ENCODE measurements around the gene PTTG1. TPM values are rescaled to one million over a fixed set of nuclear protein-coding genes. Genes with fewer than 3 reads are reported as not detected.

The PTTG1 gene
- total RNA-seq, 1 experiment from 2014 or later = 382 TPM

GRCh38 chr5:160453751-160454150, 32.1 kb downstream of the PTTG1 start:
- DNase-seq (ENCODE audit: low spot score) = no peak

GRCh38 chr5:160455600-160455999, 33.9 kb downstream of the PTTG1 start:
- DNase-seq (ENCODE audit: low spot score) = no peak

DNA sequence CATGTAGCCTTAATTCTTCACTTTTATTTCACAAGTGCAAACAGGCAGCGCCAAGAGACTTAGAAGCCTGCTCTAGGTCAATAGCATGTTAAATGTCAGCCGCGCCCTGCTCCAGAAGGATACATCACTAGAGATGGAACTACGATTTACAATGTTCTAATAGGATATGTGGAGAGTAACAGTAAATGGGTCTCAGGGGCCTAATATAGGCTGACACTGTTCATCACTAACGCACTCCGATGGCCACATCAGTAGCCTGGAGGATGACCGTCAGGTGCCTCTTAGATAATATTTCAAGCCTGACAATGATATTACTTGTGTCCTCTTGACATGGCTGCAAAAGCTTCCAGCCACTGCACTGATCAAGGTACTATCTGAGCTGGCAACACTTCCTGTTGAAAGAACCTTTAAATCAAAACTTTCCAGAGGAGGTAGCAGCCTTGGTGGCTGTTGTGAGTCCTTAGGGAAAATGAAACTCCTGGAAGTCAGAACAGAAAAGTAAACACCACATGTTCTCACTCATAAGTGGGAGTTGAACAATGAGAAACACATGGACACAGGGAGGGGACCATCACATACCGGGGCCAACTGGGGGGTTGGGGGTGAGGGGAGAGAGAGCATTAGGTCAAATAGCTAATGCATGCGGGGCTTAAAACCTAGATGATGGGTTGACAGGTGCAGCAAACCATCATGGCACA, 35.0 kb downstream of the PTTG1 start:
- no peak for DNase-seq (ENCODE audit: low spot score)

- DNase-seq (ENCODE audit: low spot score) = no peak
Measured at GRCh38 chr5:160457252-160457651, 35.6 kb downstream of the PTTG1 start.

DNA sequence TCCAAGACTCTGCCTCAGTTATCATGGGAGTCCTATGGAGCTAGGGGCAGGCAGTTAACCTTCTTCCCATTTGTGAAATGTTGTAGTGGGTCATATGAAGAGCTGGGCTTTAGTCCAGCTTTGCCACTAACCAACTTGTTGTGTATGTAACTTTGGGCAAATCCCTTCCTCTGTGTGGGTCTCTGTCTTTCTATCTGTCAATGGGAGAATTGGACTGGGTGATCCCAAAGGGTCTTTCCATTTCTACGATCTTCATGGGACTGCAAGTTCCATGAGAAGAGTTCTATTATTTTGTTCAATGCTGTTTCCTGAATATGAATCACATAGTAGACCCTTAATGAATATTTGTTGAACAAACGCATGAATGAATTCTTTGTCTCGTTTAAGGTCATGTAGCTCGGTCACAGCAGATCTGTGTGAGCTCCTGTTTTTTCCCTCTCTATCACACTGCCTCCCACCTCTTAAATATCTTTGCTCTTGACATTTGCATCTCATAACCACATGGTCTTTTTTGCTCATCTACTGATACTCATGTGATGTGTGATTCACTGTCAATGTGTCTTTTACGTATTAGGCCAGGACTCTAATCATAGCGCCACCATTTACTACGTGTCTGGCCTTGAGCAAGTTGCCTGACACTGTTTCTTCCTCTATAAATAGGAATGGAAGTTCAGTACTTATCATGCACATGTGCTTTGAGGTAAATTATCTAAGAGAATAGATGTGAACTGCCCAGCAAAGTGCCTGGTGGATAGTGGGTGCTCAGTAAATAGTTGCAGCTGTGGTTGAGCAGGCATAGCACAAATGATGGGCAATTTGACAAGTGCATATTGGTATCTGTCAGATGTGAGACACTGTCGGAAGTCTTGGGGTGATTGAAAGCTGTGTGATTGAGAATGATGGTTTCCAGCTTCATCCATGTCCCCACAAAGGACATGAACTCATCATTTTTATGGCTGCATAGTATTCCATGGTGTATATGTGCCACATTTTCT, 37.4 kb downstream of the PTTG1 start:
- no peak for DNase-seq (ENCODE audit: low spot score)

- DNase-seq (ENCODE audit: low spot score) = no peak
Measured at GRCh38 chr5:160460377-160461049, 38.9 kb downstream of the PTTG1 start.

GRCh38 chr5:160461378-160461777, 39.7 kb downstream of the PTTG1 start:
- no peak for DNase-seq (ENCODE audit: low spot score)

DNA sequence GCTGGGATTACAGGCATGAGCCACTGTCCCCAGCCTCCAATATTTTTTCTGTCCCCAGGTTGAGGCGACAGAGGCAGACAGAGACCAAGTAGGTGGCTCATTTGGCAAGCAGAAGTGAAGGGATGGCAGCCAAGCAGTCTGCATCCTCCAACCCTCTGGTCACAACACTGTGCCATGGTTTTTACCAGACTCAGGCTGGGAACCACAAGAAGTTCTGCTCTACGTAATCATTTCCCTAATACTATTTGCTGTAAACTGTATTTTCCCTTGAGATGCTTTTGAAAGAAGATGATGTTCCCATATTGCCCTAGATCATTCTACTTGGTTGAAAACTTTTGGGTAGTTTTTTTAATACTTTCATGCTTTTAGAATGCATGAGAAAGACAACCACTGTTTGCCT, 40.5 kb downstream of the PTTG1 start:
- no peak for DNase-seq (ENCODE audit: low spot score)

DNA sequence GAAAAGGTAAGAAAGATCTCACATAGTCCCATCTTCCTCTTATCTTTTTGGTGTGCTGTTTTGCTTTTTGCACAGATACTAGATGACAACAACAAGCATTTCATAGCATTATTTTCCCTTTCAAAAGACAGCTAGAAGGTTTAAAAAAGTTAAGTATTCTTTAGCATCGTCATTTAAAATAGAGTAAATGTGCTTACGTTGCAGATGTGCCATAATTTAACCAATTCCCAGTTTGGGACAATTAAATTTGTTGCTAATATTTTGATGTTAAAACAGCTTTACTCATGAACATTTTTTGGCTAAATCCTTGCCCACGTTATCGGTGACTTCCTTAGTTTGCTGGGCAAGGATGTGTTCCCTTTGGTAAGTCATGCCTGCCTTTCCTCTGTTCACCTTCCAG, 41.6 kb downstream of the PTTG1 start:
- DNase-seq (ENCODE audit: low spot score) = no peak

DNA sequence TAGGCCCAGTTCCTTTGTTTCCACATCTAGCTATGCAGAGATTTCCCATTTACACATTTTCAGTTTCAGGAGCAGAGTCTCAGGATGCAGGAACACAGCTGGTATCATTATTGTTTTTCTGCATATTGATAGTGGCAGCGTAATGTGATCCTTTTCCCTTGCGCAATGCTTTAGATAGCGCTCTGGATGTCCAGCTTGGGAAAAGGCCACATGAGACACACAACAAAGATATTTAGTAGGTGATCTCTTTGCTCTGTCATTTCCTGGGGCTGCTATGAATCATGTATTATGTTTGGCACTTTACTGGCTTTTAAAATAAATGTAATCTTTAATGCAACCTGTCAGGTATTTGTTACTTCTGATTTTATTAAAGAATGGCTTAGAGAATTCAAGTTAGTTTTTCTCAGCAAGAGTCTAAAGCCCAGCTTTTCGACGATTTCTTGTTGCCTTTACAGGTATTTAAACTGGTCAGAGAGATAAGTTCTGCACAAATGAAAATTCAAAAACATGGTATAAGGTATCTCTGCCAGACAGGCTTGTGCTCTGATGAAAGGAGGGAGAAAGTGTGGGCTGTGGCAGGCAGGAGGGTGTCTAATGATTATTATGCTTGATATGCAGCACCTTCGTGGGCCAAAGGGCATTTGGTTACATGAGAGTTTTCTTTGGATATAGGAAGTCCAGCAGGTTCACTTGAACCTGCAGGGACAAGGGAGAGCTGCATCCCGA, 42.2 kb downstream of the PTTG1 start:
- peak; percentile 73 for DNase-seq (ENCODE audit: low spot score)

- no peak for DNase-seq (ENCODE audit: low spot score)
Measured at GRCh38 chr5:160464466-160464797, 42.8 kb downstream of the PTTG1 start.

DNA sequence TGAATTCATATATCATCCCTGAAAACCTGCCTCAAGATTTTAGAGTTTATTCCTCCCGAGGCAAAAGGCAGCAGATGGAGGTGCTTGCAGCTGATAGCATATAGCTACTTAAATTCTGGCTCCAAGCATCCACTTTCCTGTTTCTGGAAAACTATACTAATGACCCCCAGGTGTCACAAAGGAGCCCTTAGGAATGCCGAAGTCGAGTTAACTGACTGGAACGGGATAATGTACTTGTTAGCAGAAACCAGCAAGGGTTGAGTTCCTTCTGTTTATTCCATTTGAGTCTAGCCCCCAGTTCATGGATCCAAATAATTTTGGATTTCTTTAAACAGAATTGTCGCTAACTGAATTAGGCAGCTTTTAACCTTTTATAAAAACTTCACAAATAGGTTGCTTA, 44.5 kb downstream of the PTTG1 start:
- no peak for DNase-seq (ENCODE audit: low spot score)

DNA sequence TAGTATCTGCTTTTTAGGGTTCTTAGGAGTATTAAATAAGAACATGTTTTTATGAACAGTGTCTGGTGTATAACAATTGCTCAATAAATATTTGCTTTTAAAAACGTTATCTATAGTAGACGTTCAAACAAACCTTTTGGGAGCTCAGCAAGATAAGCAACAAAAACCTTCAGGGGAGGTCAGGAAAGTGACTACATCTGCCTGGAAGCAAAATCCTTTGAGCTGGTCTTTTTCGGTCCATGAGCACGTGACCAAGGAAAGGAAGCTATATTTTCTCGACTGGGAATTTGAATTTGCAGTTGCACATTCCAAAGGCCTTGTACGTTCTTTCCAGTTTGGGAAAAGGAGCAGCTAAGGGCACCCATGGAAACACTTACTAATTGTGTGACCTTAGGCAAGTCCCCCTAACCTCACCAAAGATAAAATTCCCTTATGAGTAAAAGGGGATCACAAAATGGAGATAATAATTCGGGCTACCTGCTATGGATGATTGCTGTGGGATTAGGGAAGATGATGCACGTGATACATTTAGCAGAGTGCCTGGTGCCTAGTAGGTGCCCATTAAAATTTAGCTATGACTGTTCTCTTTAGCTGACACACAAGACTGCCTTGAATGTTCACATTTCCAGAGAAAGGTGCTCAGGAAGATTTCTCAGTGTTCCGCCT, 45.4 kb downstream of the PTTG1 start:
- no peak for DNase-seq (ENCODE audit: low spot score)

- peak; percentile 29 for DNase-seq (ENCODE audit: low spot score)
Measured at GRCh38 chr5:160467555-160468362, 46.1 kb downstream of the PTTG1 start.

DNA sequence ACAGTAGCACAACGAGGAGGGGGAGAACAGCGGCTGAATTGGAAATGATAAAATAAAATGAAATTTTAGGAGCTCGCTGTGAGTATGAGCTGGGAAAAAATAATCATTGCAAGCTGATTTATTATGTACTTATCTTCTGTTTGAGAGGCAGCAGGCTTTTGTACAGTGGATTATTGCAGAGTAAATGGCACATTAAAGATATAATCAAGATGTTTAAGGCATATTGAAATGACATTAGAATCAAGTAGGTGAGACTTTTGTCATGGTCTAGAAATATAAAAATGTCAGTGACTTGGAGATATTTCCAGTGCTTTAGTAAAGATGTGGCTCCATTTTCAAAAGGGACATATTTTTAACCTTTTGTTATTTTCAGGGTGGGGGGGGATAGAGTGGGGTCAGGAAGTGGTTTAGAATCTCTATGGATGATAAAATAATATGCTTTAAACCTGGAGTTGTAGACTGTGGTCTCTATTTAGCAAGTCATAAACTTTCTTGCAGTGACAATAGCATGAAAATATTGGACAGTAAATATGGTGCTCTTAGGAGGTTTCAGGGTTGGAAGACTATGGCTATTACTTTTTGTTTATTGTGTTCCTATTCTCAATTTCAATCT, 46.8 kb downstream of the PTTG1 start:
- DNase-seq (ENCODE audit: low spot score) = no peak

DNA sequence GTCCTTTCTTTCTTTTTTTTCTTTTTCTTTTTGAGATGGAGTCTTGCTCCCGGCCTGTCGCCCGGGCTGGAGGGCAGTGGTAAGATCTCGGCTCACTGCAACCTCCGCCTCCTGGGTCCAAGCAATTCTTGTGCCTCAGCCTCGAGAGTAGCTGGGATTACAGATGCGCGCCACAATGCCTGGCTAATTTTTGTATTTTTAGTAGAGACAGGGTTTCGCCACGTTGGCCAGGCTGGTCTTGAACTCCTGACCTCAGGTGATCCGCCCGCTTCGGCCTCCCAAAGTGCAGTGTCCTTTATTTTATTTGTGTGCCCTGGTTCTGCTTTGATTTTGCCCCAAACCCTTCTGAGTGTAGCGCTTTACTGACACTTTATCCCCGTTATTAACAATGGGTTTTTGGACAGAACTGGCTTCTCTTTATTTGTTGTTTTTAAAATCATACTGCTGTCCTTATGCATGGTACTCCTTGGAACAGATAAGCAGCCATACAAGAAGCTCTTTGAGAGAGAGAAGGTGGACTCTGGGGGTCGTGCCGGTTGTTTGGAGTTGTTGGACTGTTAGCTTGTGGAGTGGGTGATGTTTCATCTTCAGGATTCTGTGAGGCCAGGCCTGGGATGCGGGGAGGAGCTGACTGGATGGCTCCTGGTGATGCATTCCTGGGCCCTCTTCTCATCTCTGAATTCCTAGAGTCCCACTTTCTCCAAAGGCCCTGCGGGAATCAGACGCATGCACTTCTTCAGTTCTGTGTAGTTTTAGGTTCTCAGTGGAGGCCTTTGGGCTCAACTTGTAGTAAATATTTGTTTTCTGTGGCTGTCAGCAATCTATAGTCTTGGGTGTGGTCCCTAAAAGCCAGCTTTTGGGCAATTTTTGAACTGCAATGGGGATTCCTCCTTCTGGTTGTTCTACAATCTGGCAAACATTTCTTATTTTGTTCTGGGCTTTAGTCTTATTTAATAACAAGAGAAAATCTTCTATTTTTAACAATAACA, 47.8 kb downstream of the PTTG1 start:
- no peak for DNase-seq (ENCODE audit: low spot score)

DNA sequence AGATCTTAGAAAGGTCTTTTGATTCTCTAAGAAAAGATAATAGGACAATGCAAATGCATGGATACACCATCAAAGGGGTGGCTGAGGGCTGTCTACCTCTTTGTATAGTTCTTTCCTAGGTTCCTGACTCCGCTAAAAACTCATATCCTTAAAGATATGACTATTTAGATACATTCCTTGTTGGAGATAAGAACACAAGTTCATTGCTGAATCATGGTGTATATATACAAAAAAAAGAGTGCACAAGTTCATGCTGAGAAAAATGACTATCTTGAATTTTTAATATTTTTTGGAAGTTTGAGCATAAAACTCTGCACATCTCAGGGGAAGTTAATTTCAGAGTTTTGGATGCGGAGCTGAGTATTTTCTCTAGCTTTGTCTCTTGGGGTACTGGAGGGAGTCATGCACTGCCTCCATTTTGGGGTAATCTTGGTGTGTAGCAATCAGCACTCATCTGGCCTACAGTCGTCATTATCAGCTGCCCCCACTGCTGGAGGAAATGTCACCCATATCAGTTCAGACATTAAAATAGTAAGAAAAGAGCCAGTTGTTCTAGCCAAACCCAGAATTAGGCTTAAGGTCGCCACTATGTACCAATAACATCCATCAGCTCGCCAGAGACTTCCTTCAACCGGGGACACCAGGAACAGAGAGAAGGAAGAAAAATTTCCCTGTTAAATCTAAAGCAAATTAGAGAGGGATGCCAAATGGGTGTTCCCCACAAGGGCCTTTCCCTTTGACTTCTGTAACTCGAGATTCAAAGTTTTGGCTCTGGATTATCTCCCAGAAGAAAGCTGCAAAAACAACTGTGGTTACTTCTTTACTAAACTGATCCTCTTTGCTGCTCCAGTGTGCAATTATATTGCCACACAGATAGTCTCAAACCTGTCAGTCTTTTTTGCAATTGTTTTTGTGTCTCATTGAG, 49.0 kb downstream of the PTTG1 start:
- no peak for DNase-seq (ENCODE audit: low spot score)

DNA sequence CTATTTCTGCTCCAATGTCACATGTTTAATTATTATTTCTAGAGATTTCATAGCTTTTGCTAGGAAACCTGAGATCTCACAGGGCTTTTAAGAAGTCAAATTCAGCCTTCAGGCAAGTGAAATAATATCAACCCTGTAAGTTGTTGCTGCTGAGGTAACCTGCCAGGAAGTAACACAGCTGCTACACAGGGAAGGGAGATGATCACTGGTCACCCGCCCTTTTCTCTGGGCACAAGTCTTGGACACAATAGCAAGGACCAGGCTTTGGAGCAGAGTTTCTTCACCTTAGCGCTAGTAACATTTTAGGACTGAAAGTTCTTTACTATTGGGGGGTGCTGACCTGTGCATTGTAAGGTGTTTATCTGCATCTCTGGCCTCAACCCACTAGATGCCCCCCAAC, 50.1 kb downstream of the PTTG1 start:
- no peak for DNase-seq (ENCODE audit: low spot score)

Measured in A172 (cell line).